Psoas muscle (tissue), 8 donors: ENCODE measurements around the gene CCDC54. TPM values are rescaled to one million over a fixed set of nuclear protein-coding genes. Genes with fewer than 3 reads are reported as not detected.

Experiments
- ATAC-seq, 4 donors: fragments of 200-7000 bp; cut with Tn5 transposase; one replicate each; pipeline ENCODE4 v1.9.1; 2020; ENCODE audit warnings: moderate library complexity in 3 of 4, mild to moderate bottlenecking in 2 of 4
- DNase-seq, 2 donors: peaks; one replicate each; pipeline ENCODE4 v3.0.0-alpha.2; 2020
- H3K27ac ChIP-seq: fragments of 200-600 bp; one replicate; pipeline ENCODE4 v1.8.0; 2022
- H3K27me3 ChIP-seq, 3 donors: fragments of 200-600 bp in 1 of 3; one replicate each; pipeline versions ENCODE4 v1.6.1 to v1.8.0; 2013 to 2022; ENCODE audit warnings: low read length in 2 of 3, mild to moderate bottlenecking in 2 of 3, moderate library complexity in 1 of 3; ENCODE audit not compliant: insufficient read depth in 3 of 3
- H3K36me3 ChIP-seq, 2 donors: fragments of 200-600 bp in 1 of 2; one replicate each; pipeline versions ENCODE4 v1.6.1 to v1.8.0; 2013 to 2022; ENCODE audit warnings: low read depth in 1 of 2, mild to moderate bottlenecking in 1 of 2, moderate library complexity in 1 of 2; ENCODE audit not compliant: insufficient read depth in 1 of 2
- H3K4me1 ChIP-seq: fragments of 200-600 bp; one replicate; pipeline ENCODE4 v1.8.0; 2022
- H3K4me3 ChIP-seq: fragments of 200-600 bp; one replicate; pipeline ENCODE4 v1.8.0; 2022; ENCODE audit warnings: mild to moderate bottlenecking
- H3K9me3 ChIP-seq: fragments of 200-600 bp; one replicate; pipeline ENCODE4 v1.8.0; 2022
- CTCF ChIP-seq: fragments of 200-600 bp; IDR thresholded peaks from one replicate; pipeline ENCODE4 v1.8.0; 2022; ENCODE audit warnings: antibody characterized with exemption
- WGBS, 3 donors: extraction: QIAGEN DNeasy Blood & Tissue Kit; methylation state at CpG; one replicate each; pipeline versions ENCODE4 v1.1.6 to v1.1.7; 2013; 5-methylcytosine and 5-hydroxymethylcytosine counted together
- intact Hi-C, 2 donors: fragments of 100-400 bp; cut with DNase I; formaldehyde crosslinking; loops; one replicate each; pipeline versions ENCODE4 v1.11.0 to v1.14.2; 2022
- polyA plus RNA-seq, 3 donors: library from polyadenylated mRNA; stranded (reverse); fragments of 200-250 nt; gene quantifications; one replicate each; pipeline ENCODE4 v1.2.3, GENCODE V29; 2013
- total RNA-seq, 4 donors: library from RNA; stranded (reverse); fragmentation: NEBNext Ultra II Directional in 2 of 4; extraction: Animal tissue kit (Norgen Biotek cat#: 25700) in 2 of 4; gene quantifications; one replicate each; pipeline versions ENCODE4 v1.2.1 to v1.2.4, GENCODE V29; 2021 to 2023
- donor health status: healthy with polysubstance abuse.
- donor health status: DM: no; HTN: no; CAD: no; lungs with moderate emphysema.
- donor health status: Bipolar disorder and iron deficiency.
- donor health status: healthy.
- donor health status: DM: yes; HTN: yes; CAD: no.
- donor health status: DM: no; HTN: no; CAD: no.
- donor health status: DM: no; HTN: no; CAD: no.
- donor health status: DM: yes; HTN: yes; CAD: no.

Gene CCDC54
- total and polyA plus RNA-seq, 7 donors: not detected

DNA sequence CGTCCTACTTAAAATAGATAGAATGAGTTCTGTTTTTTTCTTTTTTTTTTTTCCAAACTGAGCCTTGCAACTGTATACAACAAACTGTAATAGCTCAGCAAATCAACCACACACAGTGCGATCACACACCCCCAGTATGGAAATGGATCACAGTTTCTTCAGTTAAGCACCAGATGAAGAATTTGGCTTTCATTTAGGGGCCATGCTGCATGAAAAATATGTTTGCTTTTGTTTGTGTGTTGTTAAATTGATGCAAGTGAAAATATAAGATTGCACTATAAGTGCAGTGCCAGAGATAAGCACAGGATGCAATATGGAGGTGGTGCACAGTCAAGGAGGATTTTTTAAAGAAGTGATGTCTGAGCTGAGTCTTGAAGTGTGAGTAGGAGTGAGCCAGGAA is 17.8 kb downstream of the CCDC54 start:
- Histone ChIP-seq H3K4me3 (no peak overlapping the region), H3K27ac (no peak overlapping the region), H3K9me3 (no peaks in the 10 kb centered on the region), H3K27me3 (no peaks in the 10 kb centered on the region), H3K36me3 (no peaks in the 10 kb centered on the region), H3K4me1 (no peaks in the 10 kb centered on the region)
- no peak for ATAC-seq
- no peak for DNase-seq
- intact Hi-C loops: no loop called here
- WGBS, 3 donors: 92 to 100% (median 93%) methylated on average over 2 of the region's 2 CpGs
- no peak for TF ChIP-seq CTCF

DNA sequence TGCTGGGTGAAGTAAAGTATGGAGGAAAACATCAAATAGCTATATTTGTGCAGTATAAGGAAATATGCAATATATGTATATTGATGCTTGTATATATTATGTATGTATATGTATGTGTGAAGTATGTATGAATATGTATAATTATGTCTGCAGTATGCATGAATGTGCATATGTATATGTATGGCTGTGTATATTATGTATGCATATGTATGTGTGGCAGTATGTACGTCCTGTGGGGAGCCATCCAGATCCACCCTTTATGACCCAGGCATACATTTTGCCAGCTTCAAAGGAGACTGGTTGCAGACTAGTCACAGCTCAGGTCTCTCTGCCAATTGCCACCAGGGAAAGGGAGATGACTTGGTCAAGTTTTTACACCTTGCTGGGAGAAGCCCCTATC is 24.1 kb downstream of the CCDC54 start:
- TF ChIP-seq CTCF: no peak
- no peak overlapping the region for H3K27ac ChIP-seq
- H3K4me3 ChIP-seq: no peak overlapping the region
- ATAC-seq (no peak), DNase-seq (no peak)
- intact Hi-C loops: no loop called here
- H3K27me3 ChIP-seq: no peaks in the 10 kb centered on the region
- no peaks in the 10 kb centered on the region for H3K9me3 ChIP-seq
- no peaks in the 10 kb centered on the region for H3K4me1 ChIP-seq
- WGBS, 3 donors: 81 to 89% (median 83%) methylated on average over 1 of the region's 1 CpG
- H3K36me3 ChIP-seq: no peaks in the 10 kb centered on the region

DNA sequence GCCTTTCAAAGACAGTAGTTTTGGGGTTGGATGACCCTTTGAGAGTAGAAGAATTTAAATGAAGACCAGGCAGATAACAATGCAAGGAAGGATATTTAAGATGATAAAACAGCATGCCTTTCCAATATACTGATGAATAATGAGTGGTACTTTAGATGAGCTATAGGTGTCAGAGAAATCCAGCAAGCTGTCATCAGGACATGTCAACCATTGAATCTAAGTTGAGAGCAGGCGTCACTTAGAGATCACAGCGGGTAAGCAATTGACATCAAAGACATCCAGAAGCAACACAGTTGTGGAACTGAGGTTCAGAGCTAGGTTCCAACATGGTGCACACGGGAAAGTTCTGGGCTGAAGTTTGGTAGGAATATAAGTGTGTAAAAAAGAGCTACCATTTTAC is 25.0 kb downstream of the CCDC54 start:
- Histone ChIP-seq H3K36me3 (no peaks in the 10 kb centered on the region), H3K4me3 (no peak overlapping the region), H3K4me1 (no peaks in the 10 kb centered on the region), H3K9me3 (no peaks in the 10 kb centered on the region), H3K27ac (no peak overlapping the region), H3K27me3 (no peaks in the 10 kb centered on the region)
- intact Hi-C loops: no loop called here
- no peak for ATAC-seq
- no peak for TF ChIP-seq CTCF
- 91 to 94% (median 93%) methylated on average over 3 of the region's 3 CpGs for WGBS, 3 donors
- no peak for DNase-seq

- DNase-seq (no peak), ATAC-seq (no peak)
- TF ChIP-seq CTCF: no peak
- H3K27me3 ChIP-seq: no peaks in the 10 kb centered on the region
- H3K9me3 ChIP-seq: peaks cover 7% of the 10 kb centered on the region
- intact Hi-C loops: no loop called here
- H3K4me1 ChIP-seq: no peaks in the 10 kb centered on the region
- H3K36me3 ChIP-seq: no peaks in the 10 kb centered on the region
- WGBS, 3 donors: 79 to 86% (median 80%) methylated on average over 3 of the region's 3 CpGs
- H3K27ac ChIP-seq: no peak overlapping the region
- no peak overlapping the region for H3K4me3 ChIP-seq
These were observed 27.7 kb downstream of the CCDC54 start for GRCh38 chr3:107404727-107405469.

GRCh38 chr3:107407355-107407754 is 30.1 kb downstream of the CCDC54 start:
- intact Hi-C loops: no loop called here
- DNase-seq (no peak), ATAC-seq (no peak)
- Histone ChIP-seq H3K9me3 (peaks cover 7% of the 10 kb centered on the region), H3K4me3 (no peak overlapping the region), H3K4me1 (no peaks in the 10 kb centered on the region), H3K36me3 (no peaks in the 10 kb centered on the region), H3K27me3 (no peaks in the 10 kb centered on the region), H3K27ac (no peak overlapping the region)
- TF ChIP-seq CTCF: no peak
- WGBS, 3 donors: 44 to 47% (median 44%) methylated on average over 2 of the region's 2 CpGs
